Astrocyte (in vitro differentiated cells and primary cell): ENCODE results near the gene TULP4.

Source experiments
- CTCF ChIP-seq: IDR thresholded peaks from 2 replicates; pipeline ENCODE4 v1.5.1; 2011; ENCODE audit warnings: low read depth, mild to moderate bottlenecking, inconsistent platforms, low read length, moderate library complexity; ENCODE audit not compliant: insufficient read depth
- EZH2 ChIP-seq: IDR thresholded peaks from 2 replicates; pipeline ENCODE4 v1.6.1; 2012; ENCODE audit warnings: mild to moderate bottlenecking, low read length, inconsistent platforms; ENCODE audit not compliant: insufficient read depth

DNA sequence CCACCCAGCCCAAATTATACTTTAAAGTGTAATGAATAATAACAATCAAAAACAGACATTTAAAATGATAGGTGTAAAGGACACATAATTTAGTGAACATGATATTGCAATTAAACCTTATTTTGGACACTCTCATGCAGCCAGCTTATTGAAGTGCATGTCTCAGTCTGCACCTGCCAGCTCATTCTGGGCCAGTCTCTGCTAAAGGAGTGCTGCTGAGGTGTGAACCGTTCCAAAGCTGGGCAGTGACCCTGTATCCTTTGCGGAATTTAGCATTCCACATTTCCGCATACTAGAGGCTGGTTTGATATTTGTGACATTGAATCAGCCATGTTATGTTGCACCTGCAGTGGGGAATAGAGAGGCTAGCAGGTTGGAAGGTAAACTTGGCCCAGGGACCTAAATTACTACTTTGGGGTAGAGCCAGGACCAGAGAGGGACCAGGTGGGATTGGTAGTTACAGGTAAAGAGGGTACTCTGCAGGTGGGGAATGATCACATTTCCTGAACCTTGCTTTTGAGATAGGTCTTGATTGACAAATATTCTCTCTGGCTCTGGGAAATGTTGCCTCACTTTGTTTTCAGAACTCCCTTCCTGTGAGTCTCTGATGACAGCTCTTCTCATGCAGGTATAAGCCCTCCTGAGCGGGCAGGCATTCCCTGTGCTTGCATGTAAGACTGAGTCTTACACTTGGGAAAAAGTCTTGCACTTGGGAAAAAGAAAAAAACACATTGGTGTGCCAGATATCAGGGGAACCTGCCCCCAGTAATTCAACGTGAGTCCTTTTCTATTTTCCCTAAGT lies 26.2 kb downstream of the TULP4 start:
- no peak for TF ChIP-seq CTCF
- TF ChIP-seq EZH2, result no peak
